GM21576 (cell line): ENCODE results near the gene C2CD2.

Experiments used
- ATAC-seq: cut with Tn5 transposase; IDR thresholded peaks from one replicate; pipeline ENCODE4 v1.9.1; 2021; ENCODE audit warnings: mild to moderate bottlenecking, moderate library complexity; ENCODE audit not compliant: unreplicated experiment

Gene C2CD2

GRCh38 chr21:41914965-41915364 is 38.9 kb downstream of the C2CD2 start:
- ATAC-seq: no peak

GRCh38 chr21:41914358-41914757 is 39.5 kb downstream of the C2CD2 start:
- no peak for ATAC-seq

DNA sequence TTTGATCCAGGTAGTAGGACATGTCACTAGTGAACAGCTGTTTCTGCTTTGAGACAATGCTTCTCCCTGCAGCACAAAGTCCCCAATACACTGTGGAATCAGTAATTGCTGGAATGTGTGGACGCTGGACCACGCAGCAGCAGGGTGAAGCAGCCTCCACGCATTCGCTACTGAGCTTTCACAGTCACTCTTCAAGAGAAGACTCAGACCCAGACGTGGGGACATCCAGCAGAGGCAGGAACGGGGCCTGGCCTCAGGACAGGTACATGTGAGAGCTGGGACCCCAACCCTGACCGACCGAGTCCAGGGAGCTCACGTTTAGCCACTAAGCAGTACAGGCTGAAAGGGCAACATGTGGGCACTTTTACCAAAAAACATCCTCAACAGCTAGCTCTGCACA is 40.6 kb downstream of the C2CD2 start:
- no peak for ATAC-seq

GRCh38 chr21:41908829-41909228 is 45.0 kb downstream of the C2CD2 start:
- ATAC-seq: no peak

DNA sequence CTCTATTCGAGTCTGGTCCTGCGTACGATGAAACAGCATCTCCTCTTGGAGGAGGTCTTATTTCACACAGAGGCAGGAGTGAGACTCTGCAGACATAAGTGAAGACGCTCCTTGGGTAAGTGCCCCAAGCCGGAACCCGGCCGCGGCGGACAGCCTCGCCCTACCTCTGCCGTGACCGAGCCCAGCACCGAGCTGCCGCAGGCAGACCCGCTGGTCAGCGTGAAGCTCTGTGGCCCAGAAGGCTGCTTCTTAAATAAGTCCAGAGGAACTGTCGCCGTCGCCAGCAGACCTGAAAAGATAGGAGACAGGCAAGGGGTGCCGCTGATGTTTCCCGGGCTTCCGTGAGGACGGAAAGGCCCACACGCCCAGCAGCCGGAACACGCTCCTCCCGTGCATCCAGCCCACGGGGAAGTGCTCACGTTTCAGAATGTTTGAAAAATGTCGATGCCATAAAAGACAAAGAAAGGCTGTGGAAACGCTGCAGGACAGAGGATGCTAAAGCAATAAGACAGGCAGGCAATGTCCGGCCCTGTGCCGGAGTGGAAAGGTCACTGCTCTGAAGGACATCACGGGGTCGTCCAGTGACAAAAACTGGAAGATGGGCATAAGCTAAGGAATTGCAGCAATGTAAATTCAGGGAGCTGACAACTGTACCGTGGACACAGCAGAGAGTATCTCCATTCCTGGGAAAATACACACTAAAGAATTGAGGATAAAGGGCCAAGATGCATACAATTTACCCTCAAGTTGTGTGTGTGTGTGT is 46.1 kb downstream of the C2CD2 start:
- no peak for ATAC-seq

- ATAC-seq: no peak
Observed at GRCh38 chr21:41906770-41907169, 47.0 kb downstream of the C2CD2 start.

DNA sequence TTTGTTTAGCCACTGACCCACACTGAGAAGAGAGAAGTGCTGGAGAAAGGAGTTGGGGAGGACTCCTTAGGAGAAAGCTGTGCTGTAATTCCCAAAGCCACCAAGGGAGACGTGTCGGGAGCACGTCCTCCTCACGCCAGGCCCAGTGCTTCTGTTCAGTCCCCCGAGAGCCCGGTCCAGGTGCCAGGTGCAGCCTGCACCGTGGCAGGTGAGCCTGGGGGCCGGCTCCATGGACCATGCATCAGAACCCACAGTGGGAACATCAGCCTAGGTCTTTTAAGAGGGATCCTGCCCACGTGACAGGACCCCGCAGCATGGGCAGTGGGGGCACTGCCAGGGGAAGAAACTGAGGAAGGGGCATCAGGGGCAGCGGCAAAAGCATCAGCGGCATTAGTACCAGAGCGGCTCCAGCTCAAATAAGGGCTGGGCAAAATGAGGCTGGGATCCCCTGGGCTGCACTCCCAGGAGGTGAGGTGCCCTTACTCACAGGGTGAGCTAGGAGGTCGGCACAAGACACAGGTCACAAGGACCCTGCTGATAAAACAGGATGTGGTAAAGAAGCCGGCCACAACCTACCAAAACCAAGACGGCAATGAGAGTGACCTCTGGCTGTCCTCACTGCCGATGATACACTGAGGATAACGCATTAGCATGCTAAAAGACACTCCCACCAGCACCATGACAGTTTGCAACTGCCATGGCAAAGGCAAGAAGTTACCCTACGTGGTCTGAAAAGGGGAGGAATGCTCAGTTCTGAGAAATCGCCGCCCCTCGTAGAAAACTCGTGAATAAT is 50.1 kb downstream of the C2CD2 start:
- no peak for ATAC-seq

- no peak for ATAC-seq
Observed at GRCh38 chr21:41902946-41903345, 50.9 kb downstream of the C2CD2 start.

DNA sequence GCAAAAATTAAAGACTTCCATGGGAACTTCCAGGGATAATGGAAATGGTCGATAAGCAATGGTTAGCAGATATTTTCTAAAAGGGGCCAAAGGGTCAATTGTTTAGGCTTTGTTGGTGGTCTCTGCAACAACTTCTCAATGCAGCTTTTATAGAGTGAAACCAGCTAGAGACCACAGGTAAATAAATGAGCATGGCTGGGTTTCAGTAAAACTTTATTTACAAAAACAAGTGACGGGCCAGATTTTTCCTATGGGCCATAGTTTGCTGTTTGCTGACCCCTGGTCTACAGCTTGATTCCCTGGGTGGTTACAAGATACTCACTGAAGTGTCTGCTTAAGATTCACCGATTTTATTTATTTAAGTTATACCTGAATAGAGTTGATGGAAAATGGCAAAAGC is 52.0 kb downstream of the C2CD2 start:
- no peak for ATAC-seq

GRCh38 chr21:41901099-41901498 is 52.7 kb downstream of the C2CD2 start:
- ATAC-seq: no peak

GRCh38 chr21:41900401-41900800 is 53.4 kb downstream of the C2CD2 start:
- no peak for ATAC-seq

- ATAC-seq: no peak
Observed at GRCh38 chr21:41899426-41900202, 54.2 kb downstream of the C2CD2 start.

DNA sequence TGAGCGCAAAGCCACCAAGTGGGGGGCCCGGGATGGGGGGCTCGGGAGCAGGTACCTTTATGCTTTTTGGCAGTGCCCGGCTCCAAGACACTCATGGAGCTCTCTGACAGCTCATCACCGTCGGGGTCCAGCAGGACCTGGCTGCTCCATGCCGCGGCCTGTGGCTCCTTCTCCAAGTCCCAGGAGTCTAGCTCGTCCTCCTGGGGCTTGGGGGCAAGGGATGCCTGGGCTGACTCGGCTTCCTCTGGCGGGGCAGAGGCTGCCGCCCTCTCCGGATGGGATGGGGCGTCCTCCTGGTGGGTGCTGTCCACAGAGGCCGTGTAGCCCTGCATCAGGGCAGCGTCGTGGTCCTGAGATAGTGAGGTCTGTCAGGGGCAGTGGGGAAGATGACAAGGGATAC is 54.8 kb downstream of the C2CD2 start:
- ATAC-seq: no peak

- ATAC-seq: no peak
Observed at GRCh38 chr21:41897700-41898099, 56.1 kb downstream of the C2CD2 start.

DNA sequence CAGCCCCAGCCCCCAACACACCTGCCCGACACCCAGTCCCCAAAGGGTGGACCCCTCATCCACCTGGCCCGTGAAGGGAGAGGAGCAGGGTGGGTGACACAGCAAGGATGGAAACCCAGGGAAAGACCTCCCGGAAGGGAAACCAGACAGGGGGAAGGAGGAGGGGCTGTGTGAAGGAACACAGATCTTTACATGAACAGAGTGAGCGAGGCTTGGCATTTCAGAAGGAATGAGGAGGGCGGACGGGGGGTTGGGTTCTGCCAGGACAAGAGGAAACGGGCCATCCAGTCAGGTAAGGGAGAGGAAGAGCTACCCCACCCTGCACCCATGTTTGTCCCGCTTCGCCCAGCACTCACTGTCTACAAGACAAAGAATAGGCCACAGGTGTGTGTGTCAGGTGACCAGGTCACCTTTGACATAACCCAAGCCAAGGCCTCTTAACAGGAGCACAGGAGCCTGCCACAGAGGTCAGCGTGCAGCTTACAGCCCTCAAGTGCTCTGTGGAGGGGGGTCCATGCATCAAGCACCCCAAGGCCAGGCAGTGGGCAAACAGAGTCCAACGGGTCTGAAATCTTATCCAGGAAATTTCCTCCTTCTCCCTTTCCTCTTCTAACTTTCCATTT is 56.7 kb downstream of the C2CD2 start:
- no peak for ATAC-seq

- ATAC-seq: no peak
Observed at GRCh38 chr21:41895643-41896493, 58.0 kb downstream of the C2CD2 start.

DNA sequence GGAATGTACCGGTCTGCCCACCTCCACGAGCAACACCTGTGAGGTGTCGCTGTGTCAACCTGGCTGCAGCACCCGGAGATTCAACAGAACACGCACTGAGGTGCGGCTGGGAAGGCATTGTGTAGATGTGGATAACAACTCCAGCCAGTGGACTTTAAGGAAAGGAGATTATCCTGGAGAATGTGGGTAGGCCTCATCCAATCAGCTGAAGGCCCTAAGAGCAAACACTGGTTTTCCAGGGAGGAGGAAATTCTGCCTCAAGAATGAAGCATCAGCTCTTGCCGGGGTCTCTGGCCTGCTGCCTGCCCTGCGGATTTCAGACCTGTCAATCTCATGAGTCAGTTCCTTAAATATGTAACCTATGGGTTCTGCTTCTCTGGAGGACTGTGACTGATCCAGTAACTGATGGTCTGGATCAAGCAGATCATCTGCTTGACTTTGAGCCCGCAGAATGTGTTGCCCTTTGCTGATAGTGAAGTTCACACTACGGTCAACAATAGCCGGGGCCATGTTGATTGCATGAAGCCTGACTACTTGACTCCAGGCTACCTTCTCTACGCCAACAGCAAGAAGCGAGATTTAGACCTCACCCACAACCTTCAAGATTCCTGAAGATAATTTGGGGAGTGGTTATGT is 58.8 kb downstream of the C2CD2 start:
- ATAC-seq: no peak

DNA sequence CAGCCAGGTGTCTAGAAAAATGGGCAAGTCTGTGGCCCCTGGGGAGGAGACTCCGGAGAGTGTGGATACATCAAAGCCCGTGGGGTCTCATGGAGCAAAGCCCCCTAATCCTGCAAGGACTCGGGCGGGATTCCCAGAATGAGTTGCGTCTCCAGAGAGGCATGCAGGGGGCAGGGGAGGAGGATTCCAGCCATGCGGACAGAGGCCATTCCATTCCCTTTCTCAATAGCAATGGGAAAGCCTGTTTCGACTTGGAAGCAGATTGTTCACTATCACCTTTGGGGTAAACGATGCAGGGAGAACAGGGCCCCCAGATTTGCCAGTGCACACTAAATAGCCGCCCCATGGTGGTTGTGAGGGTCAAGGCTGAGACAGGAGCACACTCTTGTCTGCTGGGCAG is 59.3 kb downstream of the C2CD2 start:
- ATAC-seq: no peak

- no peak for ATAC-seq
Observed at GRCh38 chr21:41892726-41893125, 61.1 kb downstream of the C2CD2 start.

DNA sequence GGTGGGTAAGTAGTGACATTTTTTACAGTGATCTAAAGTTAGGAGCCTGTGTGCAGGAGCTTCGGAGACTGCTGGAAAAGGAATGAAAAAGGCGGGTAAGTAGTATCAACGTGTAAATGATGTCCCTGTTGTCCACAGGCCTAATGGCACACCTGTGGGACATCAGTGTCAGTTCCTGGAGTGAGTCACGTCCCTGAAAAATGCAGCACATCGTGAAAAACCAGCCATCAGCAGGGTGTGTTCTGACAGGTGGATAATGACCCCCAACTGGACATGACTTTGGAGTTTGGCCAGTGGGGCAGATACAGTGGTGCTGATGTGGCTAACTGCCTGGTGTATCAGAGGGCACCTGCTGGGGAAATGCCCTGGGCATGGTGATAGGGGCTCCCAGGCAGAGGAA is 62.7 kb downstream of the C2CD2 start:
- ATAC-seq: no peak
